ENCODE results near the gene GDF10.

DNA sequence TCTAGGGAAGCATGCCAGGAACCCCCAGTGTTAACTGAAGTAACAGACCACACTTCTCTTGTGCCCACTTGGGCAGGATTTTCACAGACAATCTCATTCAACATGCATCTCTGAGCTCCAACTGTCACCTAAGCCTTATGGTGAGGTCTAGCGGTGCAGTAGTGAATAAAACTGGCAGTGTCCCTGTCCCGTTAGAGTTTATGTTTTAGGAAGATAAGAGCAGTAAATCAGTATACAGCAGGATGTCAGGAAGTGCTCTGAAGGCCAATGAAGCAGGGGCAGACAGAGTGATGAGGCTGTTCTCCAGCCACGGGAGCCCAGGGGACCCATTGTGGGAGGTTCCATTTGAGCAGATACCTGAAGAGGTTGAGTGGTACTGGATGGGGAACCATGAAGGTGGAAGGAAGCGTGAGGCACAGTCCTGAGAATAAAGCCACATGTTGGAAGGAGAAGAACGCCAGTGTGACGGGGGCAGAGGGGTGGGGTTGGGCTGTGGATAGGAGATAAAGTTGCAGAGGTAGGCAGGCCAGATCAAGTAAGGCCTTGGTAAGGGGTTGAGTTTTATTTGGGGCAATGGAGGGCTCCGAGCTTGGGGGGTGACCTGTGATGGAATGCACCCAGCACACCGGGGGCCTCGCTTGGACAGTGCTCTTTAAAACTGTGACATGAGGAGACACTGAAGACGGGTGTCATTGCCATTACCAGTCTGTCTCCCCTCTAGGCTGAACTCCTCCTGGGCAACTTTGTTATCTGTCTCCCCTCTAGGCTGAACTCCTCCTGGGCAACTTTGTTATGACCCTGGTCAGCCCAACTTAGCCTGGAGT lies 6.6 kb downstream of the GDF10 start:
- TF ChIP-seq EZH2phosphoT487 (IDR thresholded peaks at IDR 0.05; ENCODE audit: borderline replicate concordance), result no peak
- TF ChIP-seq, protein P1, sequence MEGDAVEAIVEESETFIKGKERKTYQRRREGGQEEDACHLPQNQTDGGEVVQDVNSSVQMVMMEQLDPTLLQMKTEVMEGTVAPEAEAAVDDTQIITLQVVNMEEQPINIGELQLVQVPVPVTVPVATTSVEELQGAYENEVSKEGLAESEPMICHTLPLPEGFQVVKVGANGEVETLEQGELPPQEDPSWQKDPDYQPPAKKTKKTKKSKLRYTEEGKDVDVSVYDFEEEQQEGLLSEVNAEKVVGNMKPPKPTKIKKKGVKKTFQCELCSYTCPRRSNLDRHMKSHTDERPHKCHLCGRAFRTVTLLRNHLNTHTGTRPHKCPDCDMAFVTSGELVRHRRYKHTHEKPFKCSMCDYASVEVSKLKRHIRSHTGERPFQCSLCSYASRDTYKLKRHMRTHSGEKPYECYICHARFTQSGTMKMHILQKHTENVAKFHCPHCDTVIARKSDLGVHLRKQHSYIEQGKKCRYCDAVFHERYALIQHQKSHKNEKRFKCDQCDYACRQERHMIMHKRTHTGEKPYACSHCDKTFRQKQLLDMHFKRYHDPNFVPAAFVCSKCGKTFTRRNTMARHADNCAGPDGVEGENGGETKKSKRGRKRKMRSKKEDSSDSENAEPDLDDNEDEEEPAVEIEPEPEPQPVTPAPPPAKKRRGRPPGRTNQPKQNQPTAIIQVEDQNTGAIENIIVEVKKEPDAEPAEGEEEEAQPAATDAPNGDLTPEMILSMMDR (conservative IDR thresholded peaks at IDR 0.05; ENCODE audit: low read length), result no peak
